ENCODE results near the gene FCN1.

The FCN1 gene

GRCh38 chr9:134935701-134936345 is 18.1 kb upstream of the FCN1 start:
- TF ChIP-seq CTCF (conservative IDR thresholded peaks at IDR 0.05) = no peak

GRCh38 chr9:134935056-134935640 is 17.4 kb upstream of the FCN1 start:
- no peak for TF ChIP-seq CTCF (conservative IDR thresholded peaks at IDR 0.05)
- H3K27ac ChIP-seq = no peak overlapping the region

More at GRCh38 chr9:134935701-134936345, 18.1 kb upstream of the FCN1 start:
- H3K27ac ChIP-seq = no peak overlapping the region

- H3K27ac ChIP-seq = no peak overlapping the region
- TF ChIP-seq CTCF (conservative IDR thresholded peaks at IDR 0.05) = no peak
Measured at GRCh38 chr9:134933076-134933659, 15.5 kb upstream of the FCN1 start.

GRCh38 chr9:134932606-134933005 is 14.9 kb upstream of the FCN1 start:
- no peak overlapping the region for H3K27ac ChIP-seq
- no peak for TF ChIP-seq CTCF (conservative IDR thresholded peaks at IDR 0.05)

- no peak for TF ChIP-seq CTCF (conservative IDR thresholded peaks at IDR 0.05)
- H3K27ac ChIP-seq = no peak overlapping the region
Measured at GRCh38 chr9:134932171-134932570, 14.5 kb upstream of the FCN1 start.

GRCh38 chr9:134930398-134930797 is 12.7 kb upstream of the FCN1 start:
- no peak overlapping the region for H3K27ac ChIP-seq

More at GRCh38 chr9:134930398-134930797, 12.7 kb upstream of the FCN1 start:
- no peak for TF ChIP-seq CTCF (conservative IDR thresholded peaks at IDR 0.05)

Data from VCaP (cell line).